ENCODE data around the gene UNC13A.

Gene UNC13A

GRCh38 chr19:17687857-17688784 lies at the start of gene UNC13A:
UNC13A (minus strand) TSS chr19:17688354; CDS start chr19:17688199, 155 bp downstream.
- no peak within 1 kb of the TSS for H3K4me3 ChIP-seq (ENCODE audit: low read depth in 1 of 2, low read length in 2 of 2)
- H3K36me3 ChIP-seq (ENCODE audit: insufficient read depth, low read length), result no peaks in the 10 kb centered on the region
- H3K27me3 ChIP-seq (ENCODE audit: control insufficient read depth in 1 of 2, insufficient read depth in 2 of 2, low read length in 2 of 2), result peaks cover 21 to 45% of the 10 kb centered on the region in 2 donors
- no peaks in the 10 kb centered on the region for H3K9me3 ChIP-seq (ENCODE audit: low read length)
- H3K27ac ChIP-seq (ENCODE audit: low read depth, low read length), result no peak within 1 kb of the TSS
- no peaks in the 10 kb centered on the region for H3K4me1 ChIP-seq (ENCODE audit: insufficient read depth, low read length)
- no peak within 1 kb of the TSS for H3K9ac ChIP-seq (ENCODE audit: low read length)

GRCh38 chr19:17737690-17738153 lies 49.6 kb upstream of the UNC13A start:
- no peak overlapping the region for H3K4me3 ChIP-seq (ENCODE audit: low read depth in 1 of 2, low read length in 2 of 2)
- no peaks in the 10 kb centered on the region for H3K9me3 ChIP-seq (ENCODE audit: low read length)
- H3K4me1 ChIP-seq (ENCODE audit: insufficient read depth, low read length), result no peaks in the 10 kb centered on the region
- H3K9ac ChIP-seq (ENCODE audit: low read length), result no peak overlapping the region
- peaks cover 25% of the 10 kb centered on the region for H3K36me3 ChIP-seq (ENCODE audit: insufficient read depth, low read length)
- H3K27ac ChIP-seq (ENCODE audit: low read depth, low read length), result no peak overlapping the region
- H3K27me3 ChIP-seq (ENCODE audit: control insufficient read depth in 1 of 2, insufficient read depth in 2 of 2, low read length in 2 of 2), result no peaks in the 10 kb centered on the region

GRCh38 chr19:17735410-17735809 lies 47.3 kb upstream of the UNC13A start:
- H3K9ac ChIP-seq (ENCODE audit: low read length), result no peak overlapping the region
- no peaks in the 10 kb centered on the region for H3K27me3 ChIP-seq (ENCODE audit: control insufficient read depth in 1 of 2, insufficient read depth in 2 of 2, low read length in 2 of 2)
- peaks cover 37% of the 10 kb centered on the region for H3K36me3 ChIP-seq (ENCODE audit: insufficient read depth, low read length)

GRCh38 chr19:17734146-17734545 lies 46.0 kb upstream of the UNC13A start:
- Histone ChIP-seq H3K9ac (ENCODE audit: low read length) (no peak overlapping the region), H3K36me3 (ENCODE audit: insufficient read depth, low read length) (peaks cover 39% of the 10 kb centered on the region), H3K4me1 (ENCODE audit: insufficient read depth, low read length) (no peaks in the 10 kb centered on the region), H3K4me3 (ENCODE audit: low read depth in 1 of 2, low read length in 2 of 2) (no peak overlapping the region), H3K27ac (ENCODE audit: low read depth, low read length) (no peak overlapping the region), H3K9me3 (ENCODE audit: low read length) (no peaks in the 10 kb centered on the region), H3K27me3 (ENCODE audit: control insufficient read depth in 1 of 2, insufficient read depth in 2 of 2, low read length in 2 of 2) (no peaks in the 10 kb centered on the region)

More at GRCh38 chr19:17735410-17735809, 47.3 kb upstream of the UNC13A start:
- no peaks in the 10 kb centered on the region for H3K9me3 ChIP-seq (ENCODE audit: low read length)
- no peak overlapping the region for H3K27ac ChIP-seq (ENCODE audit: low read depth, low read length)
- no peaks in the 10 kb centered on the region for H3K4me1 ChIP-seq (ENCODE audit: insufficient read depth, low read length)
- no peak overlapping the region for H3K4me3 ChIP-seq (ENCODE audit: low read depth in 1 of 2, low read length in 2 of 2)

GRCh38 chr19:17733127-17733526 lies 45.0 kb upstream of the UNC13A start:
- H3K4me1 ChIP-seq (ENCODE audit: insufficient read depth, low read length), result no peaks in the 10 kb centered on the region
- H3K9me3 ChIP-seq (ENCODE audit: low read length), result no peaks in the 10 kb centered on the region
- H3K4me3 ChIP-seq (ENCODE audit: low read depth in 1 of 2, low read length in 2 of 2), result no peak overlapping the region
- H3K27ac ChIP-seq (ENCODE audit: low read depth, low read length), result no peak overlapping the region
- H3K36me3 ChIP-seq (ENCODE audit: insufficient read depth, low read length), result peaks cover 46% of the 10 kb centered on the region
- H3K27me3 ChIP-seq (ENCODE audit: control insufficient read depth in 1 of 2, insufficient read depth in 2 of 2, low read length in 2 of 2), result no peaks in the 10 kb centered on the region
- no peak overlapping the region for H3K9ac ChIP-seq (ENCODE audit: low read length)

- Histone ChIP-seq H3K4me1 (ENCODE audit: insufficient read depth, low read length) (no peaks in the 10 kb centered on the region), H3K9ac (ENCODE audit: low read length) (no peak overlapping the region), H3K9me3 (ENCODE audit: low read length) (no peaks in the 10 kb centered on the region), H3K36me3 (ENCODE audit: insufficient read depth, low read length) (peaks cover 45% of the 10 kb centered on the region), H3K4me3 (ENCODE audit: low read depth in 1 of 2, low read length in 2 of 2) (no peak overlapping the region), H3K27ac (ENCODE audit: low read depth, low read length) (no peak overlapping the region), H3K27me3 (ENCODE audit: control insufficient read depth in 1 of 2, insufficient read depth in 2 of 2, low read length in 2 of 2) (no peaks in the 10 kb centered on the region)
Observed at GRCh38 chr19:17727843-17728242, 39.7 kb upstream of the UNC13A start.

- Histone ChIP-seq H3K9me3 (ENCODE audit: low read length) (no peaks in the 10 kb centered on the region), H3K27ac (ENCODE audit: low read depth, low read length) (no peak overlapping the region), H3K9ac (ENCODE audit: low read length) (no peak overlapping the region), H3K36me3 (ENCODE audit: insufficient read depth, low read length) (peaks cover 47% of the 10 kb centered on the region), H3K4me3 (ENCODE audit: low read depth in 1 of 2, low read length in 2 of 2) (no peak overlapping the region), H3K27me3 (ENCODE audit: control insufficient read depth in 1 of 2, insufficient read depth in 2 of 2, low read length in 2 of 2) (no peaks in the 10 kb centered on the region), H3K4me1 (ENCODE audit: insufficient read depth, low read length) (peaks cover under 1% of the 10 kb centered on the region)
Observed at GRCh38 chr19:17726964-17727773, 39.0 kb upstream of the UNC13A start.

GRCh38 chr19:17726136-17726741 lies 38.1 kb upstream of the UNC13A start:
- H3K4me3 ChIP-seq (ENCODE audit: low read depth in 1 of 2, low read length in 2 of 2), result no peak overlapping the region
- no peaks in the 10 kb centered on the region for H3K9me3 ChIP-seq (ENCODE audit: low read length)
- H3K9ac ChIP-seq (ENCODE audit: low read length), result no peak overlapping the region
- H3K27ac ChIP-seq (ENCODE audit: low read depth, low read length), result no peak overlapping the region
- peaks cover 9% of the 10 kb centered on the region for H3K4me1 ChIP-seq (ENCODE audit: insufficient read depth, low read length)
- peaks cover 46% of the 10 kb centered on the region for H3K36me3 ChIP-seq (ENCODE audit: insufficient read depth, low read length)
- no peaks in the 10 kb centered on the region for H3K27me3 ChIP-seq (ENCODE audit: control insufficient read depth in 1 of 2, insufficient read depth in 2 of 2, low read length in 2 of 2)

- Histone ChIP-seq H3K4me1 (ENCODE audit: insufficient read depth, low read length) (peaks cover 16% of the 10 kb centered on the region), H3K27me3 (ENCODE audit: control insufficient read depth in 1 of 2, insufficient read depth in 2 of 2, low read length in 2 of 2) (no peaks in the 10 kb centered on the region), H3K27ac (ENCODE audit: low read depth, low read length) (no peak overlapping the region), H3K9ac (ENCODE audit: low read length) (no peak overlapping the region), H3K36me3 (ENCODE audit: insufficient read depth, low read length) (peaks cover 39% of the 10 kb centered on the region), H3K4me3 (ENCODE audit: low read depth in 1 of 2, low read length in 2 of 2) (no peak overlapping the region), H3K9me3 (ENCODE audit: low read length) (no peaks in the 10 kb centered on the region)
Observed at GRCh38 chr19:17725422-17726078, 37.4 kb upstream of the UNC13A start.

- H3K27me3 ChIP-seq (ENCODE audit: control insufficient read depth in 1 of 2, insufficient read depth in 2 of 2, low read length in 2 of 2), result no peaks in the 10 kb centered on the region
- H3K9me3 ChIP-seq (ENCODE audit: low read length), result no peaks in the 10 kb centered on the region
- no peak overlapping the region for H3K4me3 ChIP-seq (ENCODE audit: low read depth in 1 of 2, low read length in 2 of 2)
- peaks cover 37% of the 10 kb centered on the region for H3K36me3 ChIP-seq (ENCODE audit: insufficient read depth, low read length)
- H3K9ac ChIP-seq (ENCODE audit: low read length), result no peak overlapping the region
- H3K4me1 ChIP-seq (ENCODE audit: insufficient read depth, low read length), result peaks cover 20% of the 10 kb centered on the region
- no peak overlapping the region for H3K27ac ChIP-seq (ENCODE audit: low read depth, low read length)
Observed at GRCh38 chr19:17724655-17725054, 36.5 kb upstream of the UNC13A start.
